Measurements from ENCODE around the gene MAP4K3.
"Not testable (repeated sequence)": the region's sequence is repeated elsewhere in the genome, so short reads cannot be mapped to it uniquely, and the experiment has no call there.

The MAP4K3 gene

GRCh38 chr2:39408351-39409136, 28.5 kb downstream of the MAP4K3 start:
- no peak for DNase-seq

GRCh38 chr2:39407516-39408296, 29.4 kb downstream of the MAP4K3 start:
- DNase-seq, result no peak

- DNase-seq, result no peak
Measured at GRCh38 chr2:39405364-39405763, 31.7 kb downstream of the MAP4K3 start.

GRCh38 chr2:39403311-39403710, 33.8 kb downstream of the MAP4K3 start:
- no peak for DNase-seq

- no peak for DNase-seq
Measured at GRCh38 chr2:39401319-39401718, 35.8 kb downstream of the MAP4K3 start.

- DNase-seq, result no peak
Measured at GRCh38 chr2:39399570-39399969, 37.5 kb downstream of the MAP4K3 start.

GRCh38 chr2:39395313-39395712, 41.8 kb downstream of the MAP4K3 start:
- no peak for DNase-seq

- no peak for DNase-seq
Measured at GRCh38 chr2:39394516-39394961, 42.5 kb downstream of the MAP4K3 start.

GRCh38 chr2:39392672-39393071, 44.4 kb downstream of the MAP4K3 start:
- DNase-seq, result no peak

- no peak for DNase-seq
Measured at GRCh38 chr2:39390216-39390615, 46.9 kb downstream of the MAP4K3 start.

GRCh38 chr2:39386064-39386463, 51.0 kb downstream of the MAP4K3 start:
- no peak for DNase-seq

- no peak for DNase-seq
Measured at GRCh38 chr2:39385172-39385571, 51.9 kb downstream of the MAP4K3 start.

- DNase-seq, result not testable (repeated sequence)
Measured at GRCh38 chr2:39384071-39384470, 53.0 kb downstream of the MAP4K3 start.

GRCh38 chr2:39383146-39383545, 53.9 kb downstream of the MAP4K3 start:
- no peak for DNase-seq

GRCh38 chr2:39381653-39382052, 55.4 kb downstream of the MAP4K3 start:
- DNase-seq, result no peak

GRCh38 chr2:39380525-39381150, 56.4 kb downstream of the MAP4K3 start:
- DNase-seq, result no peak

GRCh38 chr2:39379643-39380524, 57.2 kb downstream of the MAP4K3 start:
- no peak for DNase-seq

- DNase-seq, result no peak
Measured at GRCh38 chr2:39378968-39379367, 58.1 kb downstream of the MAP4K3 start.

- DNase-seq, result no peak
Measured at GRCh38 chr2:39377226-39377939, 59.7 kb downstream of the MAP4K3 start.

- no peak for DNase-seq
Measured at GRCh38 chr2:39375917-39376316, 61.2 kb downstream of the MAP4K3 start.

- DNase-seq, result no peak
Measured at GRCh38 chr2:39373181-39373802, 63.8 kb downstream of the MAP4K3 start.

All from central memory CD4-positive, alpha-beta T cell (primary cell).